ENCODE data around the gene IGSF21.

The IGSF21 gene

DNA sequence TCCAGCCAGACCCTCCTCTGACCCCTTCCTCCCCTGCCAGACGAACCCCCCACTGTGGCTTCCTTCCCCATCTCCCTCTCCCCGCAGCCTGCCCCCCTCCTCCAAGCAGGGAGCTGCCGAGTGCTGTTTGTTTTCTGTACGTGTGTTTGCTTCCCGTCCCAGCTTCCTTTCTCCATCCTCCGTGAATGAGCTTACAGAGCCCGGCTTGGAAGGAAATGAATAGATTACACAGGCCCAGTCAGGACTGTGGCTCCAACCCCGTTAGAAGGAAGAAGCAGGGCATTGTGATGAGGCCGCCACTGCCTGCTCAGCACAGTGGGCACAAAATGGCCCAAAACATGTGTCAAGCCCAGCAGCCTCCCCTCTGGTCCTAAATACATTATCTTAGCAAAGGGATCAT is 123.2 kb downstream of the IGSF21 start:
- peak; percentile 3 for DNase-seq

DNA sequence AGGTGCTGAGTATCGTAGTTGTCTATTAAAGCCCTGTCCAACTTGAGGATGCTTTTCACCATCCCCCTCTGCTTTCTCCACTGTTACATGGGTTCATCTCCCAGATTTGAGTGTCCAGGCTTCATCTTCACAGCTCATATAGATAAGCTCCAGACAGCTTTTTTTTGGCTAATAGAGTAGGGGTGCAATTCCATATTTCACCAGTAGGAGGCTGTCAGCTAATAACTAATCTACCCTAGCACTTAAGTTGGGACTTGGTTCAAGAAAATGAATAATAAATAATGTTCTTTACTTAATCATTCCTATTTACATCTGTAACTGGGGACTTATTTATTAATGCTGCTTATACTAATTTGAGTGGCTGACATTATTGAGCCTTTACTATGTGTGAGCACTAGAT is 124.5 kb downstream of the IGSF21 start:
- no peak for DNase-seq

DNA sequence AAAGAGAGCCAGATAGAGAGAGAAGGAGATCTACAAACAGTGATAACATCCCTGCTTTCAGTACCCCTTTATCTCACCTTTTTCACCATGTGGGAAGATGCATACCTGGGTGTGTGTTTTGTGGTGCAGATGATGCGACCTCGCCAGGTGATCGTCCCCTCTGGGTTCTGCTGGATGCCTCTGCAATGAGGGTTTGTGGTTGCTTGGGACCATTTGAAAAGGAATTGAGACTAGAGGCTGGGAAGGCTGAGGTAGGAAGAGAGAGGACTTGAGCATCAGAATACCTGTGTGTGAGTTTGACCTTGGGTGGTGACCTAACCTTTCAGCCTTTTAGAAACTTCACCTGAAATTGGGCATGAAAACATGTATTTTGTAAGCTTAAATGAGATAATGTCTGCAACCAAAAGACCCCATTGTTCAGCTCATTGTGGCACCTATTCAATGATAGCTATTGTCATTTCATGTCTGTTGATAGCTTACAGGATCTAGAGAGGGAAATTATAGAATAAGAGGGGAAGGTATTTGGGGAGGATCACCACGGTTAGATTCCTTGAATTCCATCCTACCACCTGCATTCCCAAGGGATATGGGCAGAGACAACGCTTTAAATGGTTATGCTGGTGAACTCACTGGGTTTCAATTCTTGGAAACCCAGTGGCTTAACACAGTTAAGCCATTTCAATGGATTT is 125.7 kb downstream of the IGSF21 start:
- no peak for DNase-seq

DNA sequence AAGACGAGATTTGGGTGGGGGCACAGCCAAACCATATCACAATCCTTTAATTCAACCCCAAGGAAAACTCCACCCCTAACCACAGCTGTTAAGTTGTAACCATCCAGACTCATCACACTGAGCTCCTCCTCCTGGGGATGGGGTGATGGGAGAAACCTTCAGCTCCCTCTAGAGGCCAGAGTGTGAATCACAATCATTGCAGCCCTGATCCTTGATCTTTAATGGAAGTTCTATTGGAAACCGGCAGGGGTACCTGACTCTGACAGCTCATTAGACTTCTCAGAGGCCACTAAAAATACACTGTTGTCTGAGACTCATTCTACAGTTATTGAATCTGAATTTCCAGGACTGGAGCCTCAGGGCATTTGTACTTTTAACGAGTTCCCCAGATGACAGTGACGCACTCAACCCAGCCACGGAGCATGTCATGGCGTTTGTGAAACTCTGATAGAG is 127.2 kb downstream of the IGSF21 start:
- peak; percentile 57 for DNase-seq

DNA sequence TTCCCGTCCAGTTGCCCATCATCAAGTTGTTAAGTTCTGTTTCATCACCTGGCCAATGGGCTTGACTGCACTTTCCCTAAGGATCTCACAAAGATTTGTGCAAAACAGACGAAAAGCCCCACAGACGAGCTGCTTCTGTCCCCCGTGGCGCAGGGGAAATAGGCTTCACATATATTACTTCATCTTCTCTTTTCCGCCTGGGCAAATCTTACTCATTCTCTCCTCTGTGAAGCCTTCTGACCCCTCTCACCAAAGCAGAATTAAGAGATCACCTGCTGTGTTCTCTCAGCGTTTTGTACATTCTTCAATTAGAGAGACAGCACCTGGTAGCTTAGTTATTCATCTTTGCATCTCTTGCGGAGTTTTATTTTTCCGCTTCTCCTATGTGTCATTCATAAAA is 129.8 kb downstream of the IGSF21 start:
- DNase-seq, result no peak

DNA sequence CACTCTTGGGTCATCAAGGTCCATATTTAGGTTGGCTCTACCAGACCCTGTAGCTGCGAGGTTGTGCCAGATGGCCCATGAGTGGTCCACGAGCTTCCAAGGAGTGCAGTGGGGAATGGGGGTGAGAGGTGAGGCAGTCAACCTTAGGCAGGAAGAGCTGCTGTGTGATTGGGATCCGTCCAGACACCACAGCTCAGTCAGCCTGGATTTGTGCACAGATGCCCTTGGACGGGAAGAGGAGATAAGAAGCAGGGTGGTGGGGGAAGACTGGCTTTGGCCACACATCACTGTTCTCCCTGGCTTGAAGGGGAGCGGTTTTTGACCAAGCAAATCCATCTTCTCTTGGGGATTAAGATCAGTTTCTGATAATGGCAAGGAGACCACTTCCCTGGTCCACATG is 130.6 kb downstream of the IGSF21 start:
- DNase-seq, result no peak

DNA sequence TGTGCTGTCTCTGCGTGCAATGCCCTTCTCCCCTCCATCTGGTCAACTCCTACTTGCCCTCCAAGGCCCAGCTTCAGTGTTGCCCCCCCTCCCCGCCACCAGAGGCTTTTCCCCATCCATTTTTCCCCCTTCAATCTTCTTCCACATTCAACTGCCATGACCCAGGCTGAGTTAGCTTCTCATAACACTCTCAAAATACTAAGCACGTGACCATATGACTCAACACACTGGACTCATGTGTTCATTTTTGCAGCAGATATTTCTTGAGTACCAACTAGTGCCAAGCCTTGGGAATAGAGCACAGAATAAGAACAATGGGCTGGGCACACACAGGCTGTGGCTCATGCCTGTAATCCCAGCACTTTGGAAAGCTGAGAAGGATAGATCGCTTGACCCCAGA is 132.1 kb downstream of the IGSF21 start:
- no peak for DNase-seq

DNA sequence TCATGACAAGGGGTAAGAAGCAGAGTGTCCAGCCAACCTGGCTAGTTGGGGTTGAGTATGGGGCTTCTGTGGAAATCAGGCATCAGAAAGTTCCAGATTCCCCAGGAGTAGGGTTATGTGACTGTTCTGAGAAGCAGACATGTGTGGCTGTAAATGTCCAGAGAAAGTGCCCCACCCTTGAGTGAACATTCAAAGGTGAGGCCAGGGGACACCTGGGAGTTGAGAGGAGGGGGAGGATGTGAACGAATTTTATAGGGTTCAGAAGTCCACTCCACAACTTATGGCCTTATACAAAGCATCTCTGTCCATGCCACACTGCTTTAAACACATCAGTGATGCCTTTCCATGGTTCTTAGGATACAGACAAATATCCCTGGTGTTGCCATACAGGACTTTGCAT is 133.3 kb downstream of the IGSF21 start:
- no peak for DNase-seq

DNA sequence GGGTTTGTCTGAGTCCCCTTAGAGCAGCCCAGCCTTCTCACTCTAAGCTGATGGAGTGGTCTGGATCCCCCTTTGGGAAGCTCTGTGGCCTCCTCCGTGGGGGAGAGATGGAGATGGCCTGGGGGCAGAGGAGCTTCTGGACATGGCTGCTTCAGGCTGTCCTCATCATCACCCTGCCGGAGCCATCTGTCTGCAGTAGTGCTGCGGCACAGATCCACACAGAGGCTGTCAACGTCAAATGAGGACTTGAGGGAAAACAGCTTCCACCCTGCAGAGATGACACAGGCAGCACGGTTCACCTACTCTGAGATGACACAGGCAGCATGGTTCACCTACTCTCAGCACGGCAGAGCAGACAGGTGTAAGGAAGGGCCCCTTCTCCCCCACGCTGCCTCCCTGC is 134.3 kb downstream of the IGSF21 start:
- no peak for DNase-seq

DNA sequence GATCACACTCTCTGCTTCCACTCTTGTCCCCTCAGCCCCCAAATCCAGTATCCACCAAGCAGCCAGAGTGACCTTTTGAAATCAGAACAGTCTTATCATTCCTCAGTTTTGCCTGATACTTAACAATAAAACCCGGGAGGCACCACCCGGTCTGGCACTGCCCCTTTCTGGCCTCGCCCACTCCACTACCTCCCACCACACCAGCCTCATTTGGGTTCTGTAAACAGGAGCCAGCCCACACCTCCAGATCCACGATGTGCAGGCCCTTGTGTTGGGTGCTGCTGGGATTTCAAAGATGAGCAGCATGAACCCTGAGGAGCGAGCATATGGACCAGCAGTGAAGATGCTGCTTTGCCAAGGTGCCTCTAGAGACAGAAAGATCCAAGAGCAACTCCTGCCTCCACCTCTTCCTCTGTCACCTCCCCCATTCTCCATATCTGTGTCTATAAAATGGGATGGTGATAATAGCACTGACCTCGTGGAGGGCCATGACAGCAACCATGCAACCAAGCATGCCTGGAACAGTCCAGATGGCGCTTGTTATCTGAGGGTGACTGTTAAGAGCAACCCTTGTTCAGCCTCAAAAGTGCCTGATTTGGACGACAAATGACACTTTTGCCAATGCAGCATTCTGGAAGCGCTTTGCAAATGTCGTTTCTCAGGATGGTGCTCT is 136.0 kb downstream of the IGSF21 start:
- DNase-seq, result no peak

DNA sequence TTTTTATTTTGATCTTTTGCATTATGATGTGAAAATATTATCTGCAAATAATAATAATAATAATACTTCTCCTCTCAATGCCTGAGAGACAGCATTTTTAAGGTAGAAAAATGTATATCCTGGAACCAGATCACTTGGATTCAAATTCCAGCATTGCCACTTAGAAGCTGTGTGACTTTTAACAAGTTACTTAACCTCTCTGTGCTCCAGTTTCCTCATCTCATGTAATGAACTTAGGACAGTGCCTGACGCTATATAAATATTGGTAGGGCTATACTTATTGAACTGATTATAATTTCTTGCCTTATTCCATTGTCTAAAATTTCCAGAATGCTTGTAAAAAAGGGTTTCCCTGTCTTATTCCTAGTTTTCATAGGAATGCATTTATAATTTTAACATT is 137.2 kb downstream of the IGSF21 start:
- DNase-seq, result no peak

DNA sequence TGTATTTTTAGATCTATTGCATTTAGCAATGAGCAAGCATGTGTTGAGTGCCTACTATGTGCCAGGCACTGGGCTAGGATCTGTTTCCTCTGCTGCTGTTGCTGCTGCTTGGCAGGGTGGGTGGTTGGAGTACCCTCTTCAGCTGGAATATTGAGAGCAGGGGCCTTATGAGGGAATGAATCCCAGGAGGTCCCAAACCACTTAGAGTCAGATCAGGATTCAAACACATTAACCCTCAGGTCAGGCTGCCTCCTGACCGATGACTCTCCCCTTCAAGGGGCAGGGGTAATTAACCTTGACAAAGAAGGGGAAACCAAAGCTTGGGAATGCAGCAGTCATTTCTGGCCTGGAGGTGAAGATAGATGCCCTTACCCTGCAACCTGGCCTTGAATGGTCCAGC is 138.0 kb downstream of the IGSF21 start:
- DNase-seq, result no peak

DNA sequence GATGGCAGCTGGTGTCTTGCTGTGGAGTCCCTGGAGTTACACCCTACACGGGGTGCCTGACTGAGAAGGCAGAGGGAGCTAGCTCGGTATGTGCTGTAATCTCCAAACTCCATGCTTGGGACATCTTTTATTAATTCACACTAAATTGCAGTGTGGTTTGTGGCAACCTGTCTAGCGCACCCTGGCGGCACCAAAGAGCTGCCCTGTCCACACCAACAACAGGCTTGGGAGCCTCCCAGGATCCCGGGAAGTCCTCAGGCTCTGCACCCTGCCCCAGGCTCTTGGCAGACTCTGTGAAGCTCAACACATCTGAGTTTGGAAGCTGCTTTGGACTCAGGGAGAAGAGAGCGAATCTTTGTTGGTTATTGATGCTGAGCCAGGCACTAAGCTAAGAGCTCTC is 138.9 kb downstream of the IGSF21 start:
- DNase-seq, result no peak

DNA sequence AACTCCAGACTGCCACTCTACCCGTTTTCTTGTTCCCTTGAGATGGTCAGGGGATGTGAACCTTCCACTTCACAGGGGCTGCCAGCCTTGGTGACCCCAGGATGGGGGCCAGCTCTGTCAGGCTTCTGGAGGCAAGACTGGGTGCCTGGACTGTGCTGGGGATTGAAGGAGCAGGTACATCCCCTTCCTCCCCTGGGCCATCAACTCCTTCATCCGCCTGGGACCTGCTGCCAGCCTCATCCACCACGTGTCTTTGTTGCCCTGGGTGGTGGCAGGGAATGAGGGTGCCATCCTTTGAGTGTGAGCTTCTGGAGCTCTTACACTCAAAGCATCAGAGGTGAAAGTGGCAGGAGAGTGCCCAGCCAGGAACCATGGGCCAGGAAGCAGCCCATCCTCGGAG is 139.6 kb downstream of the IGSF21 start:
- no peak for DNase-seq

DNA sequence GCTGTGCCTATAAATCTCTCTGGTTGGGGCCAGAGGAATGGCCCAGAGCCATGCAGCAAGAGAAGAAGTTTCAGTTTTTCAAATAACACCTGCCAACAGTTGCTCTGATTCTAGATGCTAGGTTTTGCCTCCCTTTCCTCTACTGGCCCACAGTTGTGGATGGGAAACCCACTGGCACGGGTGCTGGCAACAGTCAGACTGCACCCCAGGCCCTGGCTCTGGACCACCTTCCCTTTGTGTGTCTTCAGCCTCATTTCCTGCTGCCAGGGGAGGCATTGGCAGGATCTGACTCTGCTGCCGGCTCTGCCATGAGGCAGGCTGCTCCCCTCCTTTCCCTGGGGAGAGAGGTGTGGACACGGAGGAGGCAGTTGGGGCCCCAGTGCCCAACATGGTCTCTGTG is 142.0 kb downstream of the IGSF21 start:
- no peak for DNase-seq

DNA sequence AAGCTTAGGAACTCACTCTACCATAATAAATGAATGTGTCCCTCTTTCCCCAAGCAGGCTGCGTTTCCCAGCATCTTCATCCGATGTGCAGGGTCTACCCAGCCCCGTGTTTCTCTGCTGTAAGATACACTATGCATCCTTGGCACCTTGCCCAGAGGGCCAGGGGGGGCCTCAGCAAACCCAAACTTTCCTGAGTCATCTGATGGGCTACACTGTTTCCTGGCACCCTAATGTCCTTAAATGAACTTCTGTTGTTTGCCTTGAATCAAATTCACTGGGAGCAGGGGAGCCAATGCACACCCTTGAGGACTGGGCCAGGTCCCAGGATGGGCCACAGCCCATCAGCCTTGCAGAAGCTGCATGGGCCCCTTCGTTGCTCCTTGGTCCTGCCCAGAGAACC is 145.5 kb downstream of the IGSF21 start:
- DNase-seq, result no peak

DNA sequence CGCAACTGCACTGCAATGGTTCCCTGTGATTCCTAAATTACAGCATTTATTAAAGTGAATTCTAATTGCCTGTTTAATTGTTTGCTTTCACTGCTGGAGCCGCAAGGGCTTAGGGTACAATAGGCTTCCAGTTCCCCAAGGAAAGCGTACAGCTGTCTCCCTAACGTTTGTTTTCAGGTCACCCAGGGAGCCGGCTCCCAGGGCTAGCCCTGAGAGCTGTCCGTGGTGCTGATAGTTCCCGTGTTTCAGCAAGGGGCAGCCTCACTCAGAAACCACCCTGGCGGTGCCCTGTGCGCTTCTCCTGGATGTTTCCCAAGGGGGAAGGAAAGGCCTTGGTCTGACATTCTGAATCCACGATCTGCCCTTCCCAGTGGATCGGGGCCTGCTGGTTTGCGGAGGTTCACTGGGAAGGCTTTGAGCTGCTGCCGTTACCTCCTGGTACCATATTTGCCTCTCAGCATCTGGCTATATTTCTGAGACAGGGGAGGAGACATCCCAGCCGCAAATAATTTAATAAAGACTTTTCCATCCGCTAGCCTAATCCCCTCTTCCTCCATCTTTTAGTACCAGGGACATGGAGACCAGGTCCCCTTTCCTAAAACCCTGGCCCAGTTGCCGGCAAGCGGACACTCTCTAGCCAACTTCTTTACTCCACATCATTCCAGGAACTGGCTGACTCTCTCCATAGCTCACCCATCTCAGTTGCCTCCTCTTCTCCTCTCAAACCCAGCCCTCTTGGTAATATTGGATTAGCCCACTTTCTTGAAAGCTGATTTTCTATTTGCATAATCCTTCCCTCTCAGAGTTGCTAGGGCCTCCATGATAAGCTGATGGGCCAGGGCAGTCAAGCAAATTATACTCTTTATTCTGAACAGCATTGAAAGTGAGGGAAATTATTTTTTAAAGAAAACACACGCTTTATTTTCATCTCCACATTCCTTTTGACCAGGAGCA is 149.0 kb downstream of the IGSF21 start:
- no peak for DNase-seq

DNA sequence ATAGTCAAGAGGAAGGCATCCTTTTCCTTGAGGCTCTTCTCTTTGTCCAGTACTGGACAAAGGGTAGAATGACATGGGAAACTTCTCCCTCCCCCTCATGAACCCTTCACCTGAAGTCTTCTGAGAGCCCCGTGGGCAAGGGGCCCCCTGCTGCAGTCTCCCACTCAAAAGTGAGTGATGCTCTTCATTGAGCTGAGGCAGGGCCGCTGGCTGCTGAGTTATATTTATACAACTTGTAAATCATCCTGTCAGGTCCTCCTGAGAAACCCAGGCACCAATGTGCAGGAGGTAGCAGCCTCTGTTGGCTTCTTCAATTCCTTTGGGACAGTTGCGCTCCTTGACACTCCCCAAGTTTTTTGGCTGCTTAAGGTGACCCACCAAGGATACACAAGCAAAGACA is 150.2 kb downstream of the IGSF21 start:
- no peak for DNase-seq

DNA sequence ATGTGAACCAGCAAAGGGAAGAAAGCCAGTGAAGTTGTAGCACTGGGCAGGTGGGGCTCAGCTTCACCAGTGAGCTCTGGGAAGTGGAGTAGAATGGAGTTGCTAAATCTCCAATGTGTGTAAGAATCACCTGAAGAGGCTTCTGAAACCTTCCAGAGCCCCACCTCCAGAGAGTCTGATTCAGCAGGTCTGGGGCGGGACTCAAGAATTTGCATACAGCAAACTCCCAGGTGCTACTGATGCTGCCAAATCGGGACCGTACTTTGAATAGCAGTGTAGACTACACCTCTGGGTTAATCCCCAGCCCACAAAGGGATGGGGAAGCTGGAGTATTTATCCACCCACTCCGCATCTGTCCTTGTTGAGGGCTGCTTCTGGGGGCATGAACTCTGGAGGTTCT is 154.3 kb downstream of the IGSF21 start:
- peak; percentile 41 for DNase-seq

DNA sequence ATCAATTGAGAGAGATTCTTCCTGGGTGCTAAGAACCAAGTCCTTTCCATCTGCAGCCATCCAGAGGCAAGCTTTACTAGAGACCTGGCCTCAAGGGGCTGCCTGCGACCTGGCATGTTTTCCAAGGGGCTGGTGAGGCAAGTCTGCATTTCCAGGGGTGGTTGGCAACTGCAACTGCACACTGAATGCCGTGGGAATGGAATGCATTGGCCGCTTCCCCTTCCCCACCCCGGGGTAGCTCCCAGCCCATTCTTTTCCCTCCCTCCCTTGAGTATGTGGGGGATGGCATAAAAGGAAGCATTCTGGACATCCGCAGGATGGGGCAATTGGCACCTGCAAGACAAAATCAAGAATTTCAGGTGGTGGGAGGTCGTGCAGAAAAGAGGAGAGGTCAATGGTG is 155.1 kb downstream of the IGSF21 start:
- DNase-seq, result no peak

DNA sequence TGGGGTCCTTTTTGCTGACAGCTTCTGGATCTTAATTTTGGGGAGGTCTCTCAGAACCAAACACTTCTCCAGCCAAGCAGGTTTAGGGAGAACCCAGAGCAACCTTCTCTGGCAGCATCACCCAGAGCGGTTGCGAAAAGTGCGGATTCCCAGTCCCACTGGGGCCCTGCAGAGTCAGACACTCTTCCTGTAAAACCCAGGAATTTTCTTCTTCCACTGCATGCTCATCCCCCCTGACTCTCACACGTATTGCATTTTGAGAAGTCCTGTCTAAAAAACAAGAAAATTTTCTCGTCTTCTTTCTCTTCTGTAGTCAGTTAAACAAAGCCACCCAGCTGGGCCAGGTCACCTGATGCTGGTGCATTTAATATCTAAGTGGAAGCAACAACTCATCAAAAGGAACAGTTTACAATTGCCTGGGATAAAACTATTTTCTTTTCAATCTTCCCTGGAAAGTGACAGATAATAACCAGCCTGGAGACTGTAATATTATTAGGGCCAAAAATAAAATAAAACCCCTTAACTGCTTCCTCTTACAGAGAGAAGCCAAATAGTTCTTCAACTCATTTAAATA is 156.0 kb downstream of the IGSF21 start:
- DNase-seq, result no peak

DNA sequence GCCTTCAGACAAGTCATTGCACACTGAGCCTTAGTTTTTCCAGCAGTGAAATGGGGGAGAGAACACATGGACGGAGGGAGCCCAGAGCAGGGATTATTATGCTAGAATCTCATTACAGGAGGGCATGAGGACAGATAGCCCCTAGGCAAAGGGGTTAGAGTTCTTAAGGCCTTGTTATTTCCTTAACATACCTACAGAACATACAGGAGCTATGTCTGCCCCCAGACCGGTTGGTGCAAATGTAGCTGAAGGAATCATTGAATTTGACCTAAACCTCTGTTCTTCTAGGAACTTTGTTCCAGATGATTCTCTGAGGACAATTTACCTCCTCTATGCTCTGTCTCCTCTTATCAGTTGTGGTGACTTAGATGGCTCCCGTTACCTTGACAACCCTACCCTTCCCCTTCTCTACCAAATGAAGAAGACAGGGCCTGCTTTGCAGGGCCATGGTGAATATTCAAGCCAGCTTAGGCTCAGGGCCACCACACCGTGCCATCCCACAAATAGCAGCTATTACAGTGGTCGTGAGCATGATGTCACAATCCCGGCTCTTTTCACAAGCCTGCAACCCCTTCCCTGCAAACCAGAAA is 156.9 kb downstream of the IGSF21 start:
- no peak for DNase-seq

DNA sequence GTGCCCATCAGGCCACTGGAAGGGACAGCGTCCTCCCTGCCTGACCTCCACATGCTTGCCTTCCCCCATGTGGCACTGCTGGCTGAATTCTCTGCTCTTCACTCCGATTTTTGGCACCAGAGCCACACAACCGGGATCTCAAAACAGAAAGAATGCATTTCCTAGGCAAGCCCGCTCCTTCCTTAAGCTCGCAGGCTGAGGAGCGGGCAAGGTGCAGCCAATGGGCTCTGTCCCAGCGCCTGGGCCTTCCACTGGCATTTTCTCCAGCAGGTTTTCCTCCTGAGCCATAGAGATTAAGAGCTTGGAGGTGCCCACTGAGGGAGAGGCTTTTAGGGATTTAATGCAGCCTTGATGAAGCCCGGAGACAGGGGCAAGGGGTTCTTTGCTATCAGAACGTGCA is 158.0 kb downstream of the IGSF21 start:
- no peak for DNase-seq

Measured in NCI-H526 treated with DMSO at 0.1 percent for 48 hours (cell line).